Ramos (cell line): ENCODE data around the gene DCLK2.

Experiments
- in situ Hi-C: fragments of 300-500 bp; cut with MboI; formaldehyde crosslinking; loops from one replicate; pipeline ENCODE4 v1.14.3; 2022; ENCODE audit warnings: low sequenced_read_pairs; ENCODE audit not compliant: unreplicated experiment

DCLK2 gene

GRCh38 chr4:150078041-150078578, at the start of gene DCLK2:
DCLK2 (plus strand) TSS chr4:150078445; CDS start chr4:150079028, 583 bp downstream.
- in situ Hi-C loops = no loop called here

- in situ Hi-C loops = no loop called here
Observed at GRCh38 chr4:150032541-150032940, 45.7 kb upstream of the DCLK2 start.

GRCh38 chr4:150033081-150033480, 45.2 kb upstream of the DCLK2 start:
- in situ Hi-C loops = no loop called here

GRCh38 chr4:150033901-150034300, 44.3 kb upstream of the DCLK2 start:
- in situ Hi-C loops = no loop called here

GRCh38 chr4:150037251-150037856, 40.9 kb upstream of the DCLK2 start:
- in situ Hi-C loops = no loop called here

GRCh38 chr4:150038335-150039076, 39.7 kb upstream of the DCLK2 start:
- in situ Hi-C loops = no loop called here

GRCh38 chr4:150039274-150040127, 38.7 kb upstream of the DCLK2 start:
- in situ Hi-C loops = no loop called here

- in situ Hi-C loops = no loop called here
Observed at GRCh38 chr4:150044517-150044916, 33.7 kb upstream of the DCLK2 start.

- in situ Hi-C loops = no loop called here
Observed at GRCh38 chr4:150045410-150045809, 32.8 kb upstream of the DCLK2 start.

GRCh38 chr4:150046728-150047217, 31.5 kb upstream of the DCLK2 start:
- in situ Hi-C loops = no loop called here

GRCh38 chr4:150047546-150047945, 30.7 kb upstream of the DCLK2 start:
- in situ Hi-C loops = no loop called here

- in situ Hi-C loops = no loop called here
Observed at GRCh38 chr4:150049682-150050081, 28.6 kb upstream of the DCLK2 start.

GRCh38 chr4:150050566-150050965, 27.7 kb upstream of the DCLK2 start:
- in situ Hi-C loops = no loop called here

- in situ Hi-C loops = no loop called here
Observed at GRCh38 chr4:150051111-150051510, 27.1 kb upstream of the DCLK2 start.

- in situ Hi-C loops = no loop called here
Observed at GRCh38 chr4:150055467-150055866, 22.8 kb upstream of the DCLK2 start.

- in situ Hi-C loops = no loop called here
Observed at GRCh38 chr4:150056569-150056968, 21.7 kb upstream of the DCLK2 start.

- in situ Hi-C loops = no loop called here
Observed at GRCh38 chr4:150061086-150061776, 17.0 kb upstream of the DCLK2 start.

- in situ Hi-C loops = no loop called here
Observed at GRCh38 chr4:150063128-150063527, 15.1 kb upstream of the DCLK2 start.

- in situ Hi-C loops = no loop called here
Observed at GRCh38 chr4:150065740-150066139, 12.5 kb upstream of the DCLK2 start.

GRCh38 chr4:150067859-150068258, 10.4 kb upstream of the DCLK2 start:
- in situ Hi-C loops = no loop called here
